HG03045 (cell line): ENCODE measurements around the gene POLR1C.
"Not testable (repeated sequence)": the region's sequence is repeated elsewhere in the genome, so short reads cannot be mapped to it uniquely, and the experiment has no call there.

Experiments used
- ATAC-seq: cut with Tn5 transposase; IDR thresholded peaks from one replicate; pipeline ENCODE4 v1.9.1; 2021; ENCODE audit warnings: mild to moderate bottlenecking, moderate library complexity; ENCODE audit not compliant: unreplicated experiment

The POLR1C gene

GRCh38 chr6:43509142-43509983, 7.5 kb upstream of the POLR1C start:
- peak; percentile 8 for ATAC-seq

GRCh38 chr6:43509984-43510826, 6.7 kb upstream of the POLR1C start, which contains the start of gene LRRC73:
LRRC73 (minus strand) TSS chr6:43510346; CDS start chr6:43509785, 561 bp downstream.
- peak; percentile 62 for ATAC-seq

DNA sequence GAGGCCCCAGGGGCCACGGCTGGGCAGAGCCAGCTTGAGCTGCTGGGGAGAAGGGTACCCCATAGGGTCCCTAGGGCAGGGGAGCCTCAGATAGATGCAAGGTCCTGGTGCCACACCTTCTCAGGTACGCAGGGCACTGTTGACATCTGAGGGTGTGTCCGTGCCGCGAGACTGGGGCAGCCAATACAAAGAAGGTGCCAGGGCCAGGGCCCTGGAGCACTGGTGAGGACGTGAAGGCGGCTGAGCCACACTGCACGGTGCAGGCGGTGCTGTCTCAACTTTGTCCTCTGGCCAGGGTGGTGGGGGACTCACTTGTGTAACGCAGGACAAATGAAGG, 6.1 kb upstream of the POLR1C start:
- ATAC-seq = no peak

DNA sequence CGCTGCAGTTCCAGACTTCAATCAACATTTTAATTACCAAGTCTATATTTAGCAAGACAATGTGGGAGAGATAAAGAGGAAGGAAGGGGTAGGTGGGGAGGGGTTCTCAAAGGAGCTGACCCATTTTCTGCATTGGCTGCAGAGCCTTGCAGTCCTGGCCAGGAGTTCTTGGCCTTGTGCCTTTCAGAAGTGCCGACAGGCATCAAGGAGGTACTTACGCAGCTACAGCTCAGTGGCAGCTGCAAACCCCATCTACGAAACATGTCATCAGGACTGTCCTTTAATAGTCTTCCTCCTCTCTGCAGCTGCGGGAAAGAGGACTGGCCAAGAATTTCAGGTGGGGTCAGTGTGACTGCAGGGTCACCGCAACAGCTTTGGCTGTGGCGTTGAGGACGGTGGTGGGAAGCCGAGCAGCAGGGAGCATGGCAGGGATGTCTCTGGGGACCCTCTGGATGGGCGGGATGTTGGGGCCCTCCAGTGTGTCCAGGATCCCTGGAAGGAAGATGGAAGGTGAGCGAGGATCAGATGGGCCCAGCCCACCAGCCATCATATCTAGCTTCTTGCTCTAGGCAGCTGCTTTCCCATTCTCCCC, 5.0 kb upstream of the POLR1C start:
- no peak for ATAC-seq

DNA sequence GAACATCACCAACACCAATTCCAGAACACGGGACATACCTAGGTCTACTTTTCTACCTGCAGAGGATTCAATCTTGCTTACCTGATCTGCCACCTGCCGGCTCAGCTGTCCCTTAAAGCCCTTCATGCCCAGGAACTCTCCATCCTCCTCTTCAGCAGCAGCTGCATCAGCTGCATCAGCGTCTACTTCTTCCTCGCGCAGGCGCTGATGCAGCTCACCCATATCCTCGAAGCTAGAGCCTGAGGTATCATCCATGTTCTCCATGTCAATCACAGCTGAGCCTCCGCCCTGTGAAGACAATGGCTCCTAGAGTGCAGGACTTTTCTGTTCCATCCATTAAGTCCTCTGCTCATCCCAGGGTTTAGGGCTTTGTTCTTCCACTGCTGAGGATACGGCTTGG, 1.1 kb upstream of the POLR1C start:
- no peak for ATAC-seq

- ATAC-seq = no peak
These were observed 557 bp upstream of the POLR1C start for GRCh38 chr6:43516367-43516696.

DNA sequence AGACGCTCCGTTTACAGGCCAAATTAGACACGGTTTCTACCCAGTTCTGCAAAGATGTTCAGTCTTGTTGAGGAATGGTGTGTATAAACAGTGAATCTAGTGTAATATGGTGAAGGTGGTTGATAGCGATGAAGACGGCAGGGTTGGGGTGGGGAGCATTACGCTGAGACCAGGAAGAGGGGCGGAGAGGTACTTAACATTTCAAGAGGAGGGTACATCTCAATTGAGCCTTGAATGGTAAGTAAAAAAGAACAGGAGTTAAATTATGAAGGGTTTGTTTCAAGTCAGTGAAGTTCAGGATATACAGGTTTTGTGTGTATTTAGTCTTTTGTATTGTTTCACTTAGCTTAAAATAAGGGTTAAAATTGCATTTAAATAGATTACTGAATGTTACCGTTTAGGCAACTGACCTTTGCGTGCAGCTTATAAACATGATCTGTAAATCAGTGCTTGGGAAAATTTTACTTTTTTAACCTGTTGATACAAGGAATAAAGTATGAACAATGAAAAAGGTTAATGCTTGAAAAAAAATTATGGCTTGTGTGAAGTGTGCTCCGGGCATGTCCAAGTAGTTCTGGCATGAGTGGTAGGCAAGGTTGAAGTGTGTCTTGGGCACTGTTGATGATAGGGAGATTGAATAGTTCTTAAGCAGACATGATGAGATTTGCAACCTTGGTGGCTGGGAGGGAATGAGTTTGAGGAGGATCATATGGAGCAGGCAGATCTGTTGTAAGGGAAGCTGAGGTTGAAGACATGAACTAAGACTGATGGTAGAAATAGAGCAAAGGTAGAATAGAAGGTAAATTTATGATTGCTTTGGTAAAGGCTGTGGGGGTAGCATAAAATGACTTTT, 842 bp downstream of the POLR1C start:
- ATAC-seq = no peak

DNA sequence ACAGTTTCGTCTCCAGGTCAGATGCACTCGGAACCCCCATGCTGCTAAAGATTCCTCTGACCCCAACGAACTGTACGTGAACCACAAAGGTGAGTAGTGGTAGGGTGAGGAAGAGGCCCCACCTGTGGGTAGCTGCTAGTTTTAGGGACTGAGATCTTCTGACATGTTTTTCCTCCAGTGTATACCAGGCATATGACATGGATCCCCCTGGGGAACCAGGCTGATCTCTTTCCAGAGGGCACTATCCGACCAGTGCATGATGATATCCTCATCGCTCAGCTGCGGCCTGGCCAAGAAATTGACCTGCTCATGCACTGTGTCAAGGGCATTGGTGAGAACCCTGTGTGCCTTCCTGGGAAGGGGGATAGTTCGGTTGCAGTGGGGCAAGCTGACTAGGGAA, 3.2 kb downstream of the POLR1C start:
- no peak for ATAC-seq

DNA sequence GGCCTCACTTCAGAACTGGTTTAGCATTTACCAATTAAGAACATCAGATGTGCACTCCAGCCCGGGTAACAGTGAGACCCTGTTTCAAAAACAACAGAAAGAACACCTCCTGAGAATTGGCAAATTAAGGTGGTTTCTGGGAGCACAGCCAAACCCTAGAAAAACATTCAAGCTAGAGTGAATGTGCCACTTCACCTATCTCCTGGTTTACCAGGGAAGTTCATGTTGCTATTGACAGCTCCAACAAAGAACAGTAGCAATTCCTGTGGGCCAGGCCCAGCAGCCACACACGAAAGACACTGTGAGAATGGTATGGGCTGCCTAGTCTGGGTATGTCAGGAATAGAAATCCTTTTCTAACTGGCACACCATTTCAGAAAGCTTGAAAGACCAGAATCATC, 4.9 kb downstream of the POLR1C start:
- no peak for ATAC-seq

DNA sequence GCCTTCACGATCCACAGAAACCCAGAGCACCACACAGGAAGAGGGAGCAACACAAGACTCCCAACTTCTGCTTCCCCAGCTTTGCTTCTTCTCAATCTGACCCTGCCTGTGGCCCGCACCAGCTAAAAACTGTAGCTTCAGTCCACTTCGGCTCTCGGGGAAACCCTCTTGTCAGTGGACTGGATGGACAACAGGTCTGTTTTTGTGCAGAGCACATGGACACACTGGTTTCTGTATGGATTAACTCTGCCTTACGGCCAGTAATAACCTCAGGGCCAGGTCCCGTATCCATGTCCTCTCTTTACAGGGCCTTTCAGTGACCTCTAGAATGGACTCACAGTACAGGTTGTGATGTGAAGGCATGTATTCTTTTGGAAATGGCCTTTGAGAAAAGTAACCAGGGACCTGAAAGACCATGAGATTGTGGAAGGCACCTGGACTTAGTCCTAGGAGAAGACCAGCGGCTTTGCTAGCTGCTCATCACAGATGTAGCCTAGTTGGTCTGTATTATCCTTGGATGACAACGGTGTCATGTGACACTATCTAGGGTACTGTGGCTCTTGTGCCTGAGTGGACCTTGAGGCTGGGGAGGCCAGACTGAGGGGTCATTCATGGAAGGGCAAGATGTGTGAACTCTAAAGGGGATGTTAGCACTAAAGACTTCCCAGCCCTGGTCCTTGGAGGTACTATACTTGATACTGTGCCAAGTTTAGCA, 5.8 kb downstream of the POLR1C start:
- no peak for ATAC-seq

GRCh38 chr6:43523284-43523683, 6.4 kb downstream of the POLR1C start:
- no peak for ATAC-seq

GRCh38 chr6:43524483-43524961, 7.6 kb downstream of the POLR1C start:
- ATAC-seq = no peak

GRCh38 chr6:43532201-43532600, 15.3 kb downstream of the POLR1C start:
- ATAC-seq = no peak

- ATAC-seq = not testable (repeated sequence)
These were observed 22.1 kb downstream of the POLR1C start for GRCh38 chr6:43538986-43539385.

GRCh38 chr6:43539409-43539808, 22.5 kb downstream of the POLR1C start:
- not testable (repeated sequence) for ATAC-seq

GRCh38 chr6:43540507-43540906, 23.6 kb downstream of the POLR1C start:
- no peak for ATAC-seq

GRCh38 chr6:43541774-43542471, 25.0 kb downstream of the POLR1C start:
- no peak for ATAC-seq

GRCh38 chr6:43544461-43544860, 27.6 kb downstream of the POLR1C start:
- no peak for ATAC-seq

DNA sequence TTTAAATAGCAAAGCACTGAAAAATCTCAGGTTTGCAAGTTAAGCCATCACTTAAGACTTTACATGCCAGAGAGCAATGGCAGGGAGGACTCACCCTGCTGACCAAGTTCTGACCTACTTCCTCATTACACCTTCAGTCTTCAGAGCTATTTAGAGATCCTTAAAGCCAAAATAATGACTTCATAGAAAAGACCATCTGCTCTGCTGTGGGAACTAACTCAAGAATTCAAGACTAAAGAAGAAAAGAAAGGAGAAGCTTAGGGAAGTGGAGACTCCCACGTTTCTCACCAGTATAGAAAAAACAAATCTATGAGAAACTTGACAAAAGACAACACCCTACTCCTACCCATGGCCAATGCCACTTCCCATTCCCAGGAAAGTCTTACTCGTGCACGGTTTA, 30.3 kb downstream of the POLR1C start:
- ATAC-seq = no peak
